CD14-positive monocyte (primary cell): ENCODE measurements around the gene CXCL3. TPM values are rescaled to one million over a fixed set of nuclear protein-coding genes. Genes with fewer than 3 reads are reported as not detected.
A peak's percentile ranks its signal among the peaks of the same experiment; 100 is the strongest.

Source experiments
- DNase-seq, 3 donors: peaks; one replicate each; pipeline ENCODE4 v3.0.0-alpha.2; 2011 to 2022
- H2AFZ ChIP-seq: 2 replicates; pipeline ENCODE4 v1.6.0; 2012; ENCODE audit warnings: mild to moderate bottlenecking, low read depth, low read length, inconsistent platforms; ENCODE audit not compliant: insufficient read depth, poor library complexity, severe bottlenecking
- H3K27ac ChIP-seq, 2 donors: 1 replicate in 1 of 2; 2 replicates in 1 of 2; pipeline ENCODE4 v1.5.1; 2012 to 2013; ENCODE audit warnings: low read length in 2 of 2, control low read depth in 1 of 2, inconsistent platforms in 1 of 2, low read depth in 1 of 2, mild to moderate bottlenecking in 1 of 2
- H3K27me3 ChIP-seq, 2 donors: one replicate each; pipeline versions ENCODE4 v1.6.0 to v1.6.1; 2011 to 2013; ENCODE audit warnings: low read length in 2 of 2; ENCODE audit not compliant: control insufficient read depth in 2 of 2, insufficient read depth in 2 of 2
- H3K36me3 ChIP-seq, 2 donors: replicated peaks in 1 of 2; 1 replicate in 1 of 2; 2 replicates in 1 of 2; pipeline versions ENCODE4 v1.5.1 to v1.6.1; 2012 to 2013; ENCODE audit warnings: low read length in 2 of 2, control low read depth in 1 of 2, inconsistent platforms in 1 of 2, mild to moderate bottlenecking in 1 of 2; ENCODE audit not compliant: insufficient read depth in 2 of 2, control insufficient read depth in 1 of 2
- H3K4me1 ChIP-seq, 2 donors: 1 replicate in 1 of 2; 2 replicates in 1 of 2; pipeline versions ENCODE4 v1.5.1 to v1.6.1; 2012 to 2013; ENCODE audit warnings: low read length in 2 of 2, control low read depth in 1 of 2, inconsistent platforms in 1 of 2, mild to moderate bottlenecking in 1 of 2, moderate library complexity in 1 of 2; ENCODE audit not compliant: insufficient read depth in 2 of 2, control insufficient read depth in 1 of 2
- H3K4me2 ChIP-seq: replicated peaks from 2 replicates; pipeline ENCODE3; 2012; ENCODE audit warnings: low read length, moderate library complexity, mild to moderate bottlenecking; ENCODE audit not compliant: poor library complexity, severe bottlenecking; ENCODE audit errors: extremely low read depth
- H3K4me3 ChIP-seq, 3 experiments: fragments of 200-600 bp in 1 of 3; sonication (generic) in 1 of 3; replicated peaks in 1 of 3; 1 replicate in 2 of 3; 2 replicates in 1 of 3; pipeline ENCODE4 v1.5.1; 2011 to 2013; ENCODE audit warnings: low read length in 3 of 3, mild to moderate bottlenecking in 3 of 3, control low read depth in 2 of 3, low read depth in 2 of 3, inconsistent platforms in 1 of 3, moderate library complexity in 1 of 3
- H3K79me2 ChIP-seq: 2 replicates; pipeline ENCODE4 v1.6.0; 2012; ENCODE audit warnings: mild to moderate bottlenecking, control low read depth, inconsistent platforms, low read length, moderate library complexity; ENCODE audit not compliant: insufficient read depth
- H3K9ac ChIP-seq: 2 replicates; pipeline ENCODE4 v1.6.0; 2017; ENCODE audit warnings: low read length, mild to moderate bottlenecking; ENCODE audit not compliant: insufficient read depth, poor library complexity, severe bottlenecking
- H3K9me3 ChIP-seq, 2 donors: replicated peaks in 1 of 2; 1 replicate in 1 of 2; 2 replicates in 1 of 2; pipeline versions ENCODE4 v1.5.1 to v1.6.1; 2012 to 2013; ENCODE audit warnings: low read length in 2 of 2, control low read depth in 1 of 2; ENCODE audit not compliant: control insufficient read depth in 1 of 2, insufficient read depth in 1 of 2
- H4K20me1 ChIP-seq: 2 replicates; pipeline ENCODE4 v1.6.0; 2012; ENCODE audit warnings: mild to moderate bottlenecking, low read length, control low read depth, moderate library complexity; ENCODE audit not compliant: insufficient read depth
- H3K27ac Mint-ChIP-seq, 7 donors: one replicate each; pipeline ENCODE4 v1.8.0; 2020; ENCODE audit warnings: mild to moderate bottlenecking in 7 of 7, mixed read lengths in 7 of 7, moderate library complexity in 6 of 7, inconsistent platforms in 2 of 7
- H3K27me3 Mint-ChIP-seq, 3 donors: one replicate each; pipeline ENCODE4 v1.8.0; 2021 to 2022; ENCODE audit warnings: low read depth in 3 of 3, mild to moderate bottlenecking in 3 of 3, mixed read lengths in 3 of 3, moderate library complexity in 3 of 3, inconsistent platforms in 1 of 3
- H3K36me3 Mint-ChIP-seq, 2 donors: one replicate each; pipeline ENCODE4 v1.8.0; 2020; ENCODE audit warnings: mixed read lengths in 2 of 2, inconsistent platforms in 1 of 2, mild to moderate bottlenecking in 1 of 2
- H3K4me1 Mint-ChIP-seq: one replicate; pipeline ENCODE4 v1.8.0; 2020; ENCODE audit warnings: mild to moderate bottlenecking, mixed read lengths
- H3K4me3 Mint-ChIP-seq, 2 donors: one replicate each; pipeline ENCODE4 v1.8.0; 2020; ENCODE audit warnings: mild to moderate bottlenecking in 2 of 2, mixed read lengths in 2 of 2, moderate library complexity in 1 of 2
- H3K9me3 Mint-ChIP-seq, 7 donors: one replicate each; pipeline ENCODE4 v1.8.0; 2020 to 2022; ENCODE audit warnings: mixed read lengths in 7 of 7, mild to moderate bottlenecking in 6 of 7, moderate library complexity in 6 of 7, inconsistent platforms in 2 of 7
- WGBS: methylation state at CpG from one replicate; pipeline ENCODE4 v1.1.5; 2013; ENCODE audit warnings: missing lambda C conversion rate; ENCODE audit not compliant: insufficient coverage; 5-methylcytosine and 5-hydroxymethylcytosine counted together
- intact Hi-C, 2 donors: fragments of 100-400 bp; cut with micrococcal nuclease; formaldehyde crosslinking; loops; one replicate each; pipeline versions ENCODE4 v1.15.0 to v1.15.1; 2023
- polyA plus RNA-seq, 3 donors: library from polyadenylated mRNA; depleted of rRNA in 1 of 3; unstranded in 2 of 3; stranded (reverse) in 1 of 3; fragments of 300-500 nt in 2 of 3; fragments of >200 nt in 1 of 3; fragmentation: Illumina TruSeq in 2 of 3; gene quantifications; 1 replicate in 2 of 3; 2 replicates in 1 of 3; pipeline ENCODE4 v1.2.3, GENCODE V29; 2012 to 2021
- TF ChIP-seq, protein P1 (sequence below): fragments of 200-600 bp; IDR thresholded peaks from one replicate; pipeline ENCODE4 v1.8.0; 2022; ENCODE audit warnings: antibody characterized with exemption, mild to moderate bottlenecking

The CXCL3 gene
- polyA plus RNA-seq, 3 donors: 2.5 to 4.4 (median 3.7) TPM

- Histone ChIP-seq H3K27ac (no peak overlapping the region), H3K27me3 (no peaks in the 10 kb centered on the region), H3K36me3 (no peaks in the 10 kb centered on the region), H3K79me2 (no peaks in the 10 kb centered on the region), H3K9me3 (no peaks in the 10 kb centered on the region), H3K4me2 (no peak overlapping the region), H3K4me1 (peaks cover 1 to 6% of the 10 kb centered on the region in 2 donors), H3K4me3 (no peak overlapping the region), H3K9ac (no peak overlapping the region), H2AFZ (no peak overlapping the region), H4K20me1 (no peaks in the 10 kb centered on the region)
- 89% methylated on average over 1 of the region's 2 CpGs for WGBS
- intact Hi-C loops: loop anchor here in 1 of 2 donors (10.0 kb wide), 1 partner anchor 278 kb away; no protein-coding TSS in a partner anchor
- Mint-ChIP-seq H3K4me1 (peaks cover 11% of the 10 kb centered on the region), H3K9me3 (peaks cover 0 to 5% (median 0%) of the 10 kb centered on the region in 7 donors), H3K27me3 (peaks cover 0 to 4% (median 2%) of the 10 kb centered on the region in 3 donors), H3K4me3 (no peak overlapping the region), H3K27ac (peak overlapping the region in 1 of 7 donors; percentile 19), H3K36me3 (no peaks in the 10 kb centered on the region)
- DNase-seq: peak in 1 of 3 donors; percentile 21
- TF ChIP-seq, protein P1, sequence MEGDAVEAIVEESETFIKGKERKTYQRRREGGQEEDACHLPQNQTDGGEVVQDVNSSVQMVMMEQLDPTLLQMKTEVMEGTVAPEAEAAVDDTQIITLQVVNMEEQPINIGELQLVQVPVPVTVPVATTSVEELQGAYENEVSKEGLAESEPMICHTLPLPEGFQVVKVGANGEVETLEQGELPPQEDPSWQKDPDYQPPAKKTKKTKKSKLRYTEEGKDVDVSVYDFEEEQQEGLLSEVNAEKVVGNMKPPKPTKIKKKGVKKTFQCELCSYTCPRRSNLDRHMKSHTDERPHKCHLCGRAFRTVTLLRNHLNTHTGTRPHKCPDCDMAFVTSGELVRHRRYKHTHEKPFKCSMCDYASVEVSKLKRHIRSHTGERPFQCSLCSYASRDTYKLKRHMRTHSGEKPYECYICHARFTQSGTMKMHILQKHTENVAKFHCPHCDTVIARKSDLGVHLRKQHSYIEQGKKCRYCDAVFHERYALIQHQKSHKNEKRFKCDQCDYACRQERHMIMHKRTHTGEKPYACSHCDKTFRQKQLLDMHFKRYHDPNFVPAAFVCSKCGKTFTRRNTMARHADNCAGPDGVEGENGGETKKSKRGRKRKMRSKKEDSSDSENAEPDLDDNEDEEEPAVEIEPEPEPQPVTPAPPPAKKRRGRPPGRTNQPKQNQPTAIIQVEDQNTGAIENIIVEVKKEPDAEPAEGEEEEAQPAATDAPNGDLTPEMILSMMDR: no peak
Observed at GRCh38 chr4:74013264-74013663, 25.2 kb downstream of the CXCL3 start.

- no peak overlapping the region for H2AFZ ChIP-seq
- H3K9ac ChIP-seq: no peak overlapping the region
- DNase-seq: no peak
- H3K36me3 ChIP-seq: no peaks in the 10 kb centered on the region
- no peak overlapping the region for H3K27ac ChIP-seq
- Mint-ChIP-seq H3K9me3 (peaks cover 0 to 5% (median 0%) of the 10 kb centered on the region in 7 donors), H3K4me3 (no peak overlapping the region), H3K27ac (no peak overlapping the region), H3K4me1 (peaks cover 4% of the 10 kb centered on the region), H3K27me3 (no peaks in the 10 kb centered on the region), H3K36me3 (no peaks in the 10 kb centered on the region)
- no peaks in the 10 kb centered on the region for H3K4me1 ChIP-seq
- WGBS: 76% methylated on average over 2 of the region's 4 CpGs
- no peaks in the 10 kb centered on the region for H3K9me3 ChIP-seq
- no peaks in the 10 kb centered on the region for H4K20me1 ChIP-seq
- no peak overlapping the region for H3K4me2 ChIP-seq
- H3K27me3 ChIP-seq: no peaks in the 10 kb centered on the region
- no peaks in the 10 kb centered on the region for H3K79me2 ChIP-seq
- TF ChIP-seq, protein P1: no peak
- H3K4me3 ChIP-seq: no peak overlapping the region
- intact Hi-C loops: loop anchor here in 1 of 2 donors (10.0 kb wide), 1 partner anchor 277 kb away; no protein-coding TSS in a partner anchor
Observed at GRCh38 chr4:74012130-74012529, 26.4 kb downstream of the CXCL3 start.
